ENCODE data around the gene CES2. TPM values are rescaled to one million over a fixed set of nuclear protein-coding genes. Genes with fewer than 3 reads are reported as not detected.
"Not testable (repeated sequence)": the region's sequence is repeated elsewhere in the genome, so short reads cannot be mapped to it uniquely, and the experiment has no call there.

CES2 gene
- total RNA-seq, 1 donor from 2014 or later, result 35.1 TPM

DNA sequence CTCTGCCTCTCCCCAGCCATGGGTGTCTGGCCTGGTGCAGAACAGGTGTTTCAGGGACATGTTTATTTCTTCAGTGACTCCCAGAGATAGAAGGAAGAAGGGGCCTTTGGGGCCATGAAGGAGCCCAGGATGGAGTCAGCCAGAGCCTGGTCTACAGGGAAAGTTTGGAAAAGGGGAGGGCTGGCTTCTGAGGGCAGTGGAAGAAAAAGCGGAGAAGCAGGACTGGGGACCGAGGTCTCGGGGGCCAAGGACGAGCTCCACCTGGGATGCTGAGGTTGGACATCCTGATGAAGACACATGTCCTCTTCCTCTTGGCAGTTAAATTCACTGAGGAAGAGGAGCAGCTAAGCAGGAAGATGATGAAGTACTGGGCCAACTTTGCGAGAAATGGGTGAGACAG, 7.7 kb downstream of the CES2 start:
- intact Hi-C loops (cut with DNase I), result no loop called here
- peaks cover 65% of the 10 kb centered on the region for H3K36me3 ChIP-seq

DNA sequence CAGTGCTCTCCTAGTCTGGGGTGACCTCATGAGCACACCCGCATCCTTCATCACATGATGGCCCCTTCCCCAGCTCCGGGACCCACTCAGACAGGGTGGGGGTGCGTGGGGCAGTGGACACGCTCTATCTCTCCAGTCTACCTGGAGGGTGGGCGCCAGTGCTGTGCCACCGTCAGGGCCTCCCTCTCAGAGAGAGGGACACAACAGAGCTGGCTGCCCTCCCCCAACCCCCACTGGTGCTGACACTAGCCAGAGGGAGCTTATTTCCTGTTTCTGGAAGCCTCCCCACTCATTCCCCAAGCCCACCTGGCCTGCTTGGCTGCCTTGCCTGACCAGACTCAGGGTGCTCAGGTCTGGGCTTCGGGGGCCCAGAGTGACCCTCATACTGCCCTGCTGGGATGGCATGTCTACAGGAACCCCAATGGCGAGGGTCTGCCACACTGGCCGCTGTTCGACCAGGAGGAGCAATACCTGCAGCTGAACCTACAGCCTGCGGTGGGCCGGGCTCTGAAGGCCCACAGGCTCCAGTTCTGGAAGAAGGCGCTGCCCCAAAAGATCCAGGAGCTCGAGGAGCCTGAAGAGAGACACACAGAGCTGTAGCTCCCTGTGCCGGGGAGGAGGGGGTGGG, 8.2 kb downstream of the CES2 start:
- peaks cover 60% of the 10 kb centered on the region for H3K36me3 ChIP-seq
- peaks cover under 1% of the 10 kb centered on the region for H3K27me3 ChIP-seq (ENCODE audit: low read depth)
- TF ChIP-seq, protein P1, sequence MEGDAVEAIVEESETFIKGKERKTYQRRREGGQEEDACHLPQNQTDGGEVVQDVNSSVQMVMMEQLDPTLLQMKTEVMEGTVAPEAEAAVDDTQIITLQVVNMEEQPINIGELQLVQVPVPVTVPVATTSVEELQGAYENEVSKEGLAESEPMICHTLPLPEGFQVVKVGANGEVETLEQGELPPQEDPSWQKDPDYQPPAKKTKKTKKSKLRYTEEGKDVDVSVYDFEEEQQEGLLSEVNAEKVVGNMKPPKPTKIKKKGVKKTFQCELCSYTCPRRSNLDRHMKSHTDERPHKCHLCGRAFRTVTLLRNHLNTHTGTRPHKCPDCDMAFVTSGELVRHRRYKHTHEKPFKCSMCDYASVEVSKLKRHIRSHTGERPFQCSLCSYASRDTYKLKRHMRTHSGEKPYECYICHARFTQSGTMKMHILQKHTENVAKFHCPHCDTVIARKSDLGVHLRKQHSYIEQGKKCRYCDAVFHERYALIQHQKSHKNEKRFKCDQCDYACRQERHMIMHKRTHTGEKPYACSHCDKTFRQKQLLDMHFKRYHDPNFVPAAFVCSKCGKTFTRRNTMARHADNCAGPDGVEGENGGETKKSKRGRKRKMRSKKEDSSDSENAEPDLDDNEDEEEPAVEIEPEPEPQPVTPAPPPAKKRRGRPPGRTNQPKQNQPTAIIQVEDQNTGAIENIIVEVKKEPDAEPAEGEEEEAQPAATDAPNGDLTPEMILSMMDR (IDR thresholded peaks at IDR 0.05), result no peak
- ATAC-seq, result no peak
- peaks cover 5% of the 10 kb centered on the region for H3K4me1 ChIP-seq
- H3K4me3 ChIP-seq, result no peak overlapping the region
- no peaks in the 10 kb centered on the region for H3K9me3 ChIP-seq
- no peak overlapping the region for H3K27ac ChIP-seq
- intact Hi-C loops (cut with DNase I), result no loop called here
- no peak for DNase-seq

More for the DNA sequence above, 7.7 kb downstream of the CES2 start:
- H3K27me3 ChIP-seq (ENCODE audit: low read depth), result no peaks in the 10 kb centered on the region
- H3K4me3 ChIP-seq, result no peak overlapping the region
- H3K9me3 ChIP-seq, result no peaks in the 10 kb centered on the region
- H3K4me1 ChIP-seq, result no peaks in the 10 kb centered on the region
- ATAC-seq (no peak), DNase-seq (no peak)
- H3K27ac ChIP-seq, result no peak overlapping the region
- TF ChIP-seq, protein P1 (IDR thresholded peaks at IDR 0.05), result no peak

- no peaks in the 10 kb centered on the region for H3K9me3 ChIP-seq
- peaks cover 10% of the 10 kb centered on the region for H3K4me1 ChIP-seq
- H3K36me3 ChIP-seq, result peaks cover 55% of the 10 kb centered on the region
- H3K27me3 ChIP-seq (ENCODE audit: low read depth), result peaks cover 5% of the 10 kb centered on the region
- no peak overlapping the region for H3K4me3 ChIP-seq
- intact Hi-C loops (cut with DNase I), result no loop called here
- H3K27ac ChIP-seq, result no peak overlapping the region
- DNase-seq (no peak), ATAC-seq (no peak)
- TF ChIP-seq, protein P1 (IDR thresholded peaks at IDR 0.05), result no peak
Observed at GRCh38 chr16:66944054-66944441, 8.7 kb downstream of the CES2 start.

- ATAC-seq; H3K27ac ChIP-seq; H3K9me3 ChIP-seq; intact Hi-C loops (cut with DNase I); H3K4me3 ChIP-seq; DNase-seq: not testable (repeated sequence)
- Histone ChIP-seq H3K27me3 (ENCODE audit: low read depth) (peaks cover 13% of the 10 kb centered on the region), H3K36me3 (peaks cover 45% of the 10 kb centered on the region), H3K4me1 (peaks cover 12% of the 10 kb centered on the region)
Observed at GRCh38 chr16:66944971-66945370, 9.7 kb downstream of the CES2 start.

DNA sequence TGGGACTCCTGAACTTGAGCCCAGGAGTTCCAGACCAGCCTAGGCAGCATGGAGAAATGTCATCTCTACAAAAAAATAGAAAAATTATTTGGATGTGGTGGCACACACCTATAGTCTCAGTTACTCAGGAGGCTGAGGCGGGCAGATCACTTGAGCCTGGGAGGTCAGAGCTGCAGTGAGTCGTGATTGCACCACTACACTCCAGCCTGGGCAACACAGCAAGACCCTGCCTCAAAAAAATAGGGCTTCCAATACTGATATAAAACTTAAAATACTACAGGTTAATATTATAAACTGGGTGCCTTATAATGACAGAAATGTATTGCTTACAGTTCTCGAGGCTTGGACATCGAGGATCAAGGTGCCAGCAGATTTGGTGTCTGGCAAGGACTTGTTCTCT, 10.6 kb downstream of the CES2 start:
- DNase-seq (no peak), ATAC-seq (no peak)
- peaks cover 12% of the 10 kb centered on the region for H3K4me1 ChIP-seq
- TF ChIP-seq, protein P1 (IDR thresholded peaks at IDR 0.05), result no peak
- H3K4me3 ChIP-seq, result no peak overlapping the region
- H3K27ac ChIP-seq, result no peak overlapping the region
- peaks cover 36% of the 10 kb centered on the region for H3K36me3 ChIP-seq
- peaks cover 15% of the 10 kb centered on the region for H3K27me3 ChIP-seq (ENCODE audit: low read depth)
- intact Hi-C loops (cut with DNase I), result no loop called here
- no peaks in the 10 kb centered on the region for H3K9me3 ChIP-seq

- Histone ChIP-seq H3K4me1 (peaks cover 12% of the 10 kb centered on the region), H3K36me3 (peaks cover 30% of the 10 kb centered on the region), H3K27me3 (ENCODE audit: low read depth) (peaks cover 18% of the 10 kb centered on the region), H3K4me3 (no peak overlapping the region), H3K9me3 (no peaks in the 10 kb centered on the region), H3K27ac (no peak overlapping the region)
- ATAC-seq, result no peak
- TF ChIP-seq, protein P1 (IDR thresholded peaks at IDR 0.05), result no peak
- DNase-seq, result no peak
- intact Hi-C loops (cut with DNase I), result no loop called here
Observed at GRCh38 chr16:66946541-66946940, 11.2 kb downstream of the CES2 start.
